ENCODE results near the gene ACD. TPM values are rescaled to one million over a fixed set of nuclear protein-coding genes. Genes with fewer than 3 reads are reported as not detected.

ACD gene
- total and polyA plus RNA-seq, 9 donors, result 5.3 to 40.8 (median 29.4) TPM

DNA sequence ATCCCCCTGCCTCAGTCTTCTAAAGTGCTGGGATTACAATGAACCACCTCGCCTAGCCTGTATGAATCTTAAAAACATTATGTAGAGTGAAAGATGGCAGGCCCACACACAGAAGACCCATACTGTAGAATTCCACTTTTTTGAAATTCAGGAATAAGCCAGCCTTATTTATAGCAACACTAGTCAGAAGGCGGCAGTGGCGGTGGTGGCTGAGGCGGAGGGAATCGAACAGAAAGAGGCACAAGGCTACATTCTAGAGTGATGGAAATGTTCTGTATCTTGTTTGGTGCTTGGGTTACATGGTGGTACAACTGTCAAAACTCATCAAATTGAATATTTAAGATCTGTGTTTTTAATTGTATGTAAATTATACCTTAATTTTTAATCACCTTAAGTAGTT is 47.7 kb upstream of the ACD start:
- no peak overlapping the region for H3K27ac ChIP-seq
- WGBS, 3 donors, result 91 to 98% (median 97%) methylated on average over 5 of the region's 5 CpGs
- no peaks in the 10 kb centered on the region for H3K36me3 ChIP-seq
- no peak overlapping the region for H3K4me3 ChIP-seq
- H3K27me3 ChIP-seq, result no peaks in the 10 kb centered on the region
- intact Hi-C loops (cut with DNase I), result no loop called here
- H3K9me3 ChIP-seq, result no peaks in the 10 kb centered on the region
- no peaks in the 10 kb centered on the region for H3K4me1 ChIP-seq (ENCODE audit: insufficient read depth)
- no peak for DNase-seq
- TF ChIP-seq EP300 (IDR thresholded peaks at IDR 0.05), result no peak
- no peak for TF ChIP-seq POLR2A (IDR thresholded peaks at IDR 0.05)
- TF ChIP-seq, protein P1, sequence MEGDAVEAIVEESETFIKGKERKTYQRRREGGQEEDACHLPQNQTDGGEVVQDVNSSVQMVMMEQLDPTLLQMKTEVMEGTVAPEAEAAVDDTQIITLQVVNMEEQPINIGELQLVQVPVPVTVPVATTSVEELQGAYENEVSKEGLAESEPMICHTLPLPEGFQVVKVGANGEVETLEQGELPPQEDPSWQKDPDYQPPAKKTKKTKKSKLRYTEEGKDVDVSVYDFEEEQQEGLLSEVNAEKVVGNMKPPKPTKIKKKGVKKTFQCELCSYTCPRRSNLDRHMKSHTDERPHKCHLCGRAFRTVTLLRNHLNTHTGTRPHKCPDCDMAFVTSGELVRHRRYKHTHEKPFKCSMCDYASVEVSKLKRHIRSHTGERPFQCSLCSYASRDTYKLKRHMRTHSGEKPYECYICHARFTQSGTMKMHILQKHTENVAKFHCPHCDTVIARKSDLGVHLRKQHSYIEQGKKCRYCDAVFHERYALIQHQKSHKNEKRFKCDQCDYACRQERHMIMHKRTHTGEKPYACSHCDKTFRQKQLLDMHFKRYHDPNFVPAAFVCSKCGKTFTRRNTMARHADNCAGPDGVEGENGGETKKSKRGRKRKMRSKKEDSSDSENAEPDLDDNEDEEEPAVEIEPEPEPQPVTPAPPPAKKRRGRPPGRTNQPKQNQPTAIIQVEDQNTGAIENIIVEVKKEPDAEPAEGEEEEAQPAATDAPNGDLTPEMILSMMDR (IDR thresholded peaks at IDR 0.05), result no peak

DNA sequence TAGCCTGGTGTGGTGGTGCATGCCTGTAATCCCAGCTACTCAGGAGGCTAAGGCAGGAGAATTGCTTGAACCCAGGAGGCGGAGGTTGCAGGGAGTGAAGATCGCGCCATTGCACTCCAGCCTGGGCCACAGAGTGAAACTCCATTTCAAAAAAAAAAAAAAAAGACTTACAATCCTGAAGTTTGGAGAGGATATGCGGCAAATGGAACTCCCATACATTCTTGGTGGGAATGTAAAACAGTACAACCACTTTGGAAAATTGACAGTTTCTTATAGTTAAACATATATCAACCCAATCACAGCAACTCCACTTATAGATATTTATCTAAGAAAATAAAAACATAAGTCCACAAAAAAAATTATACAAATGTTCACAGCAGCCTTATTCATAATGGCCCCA is 47.1 kb upstream of the ACD start:
- Histone ChIP-seq H3K27me3 (no peaks in the 10 kb centered on the region), H3K4me3 (no peak overlapping the region), H3K4me1 (ENCODE audit: insufficient read depth) (no peaks in the 10 kb centered on the region), H3K36me3 (no peaks in the 10 kb centered on the region), H3K9me3 (no peaks in the 10 kb centered on the region), H3K27ac (no peak overlapping the region)
- TF ChIP-seq POLR2A (IDR thresholded peaks at IDR 0.05), result no peak
- TF ChIP-seq, protein P1 (IDR thresholded peaks at IDR 0.05), result no peak
- WGBS, 3 donors, result 95 to 98% (median 96%) methylated on average over 4 of the region's 4 CpGs
- no peak for DNase-seq
- intact Hi-C loops (cut with DNase I), result no loop called here

DNA sequence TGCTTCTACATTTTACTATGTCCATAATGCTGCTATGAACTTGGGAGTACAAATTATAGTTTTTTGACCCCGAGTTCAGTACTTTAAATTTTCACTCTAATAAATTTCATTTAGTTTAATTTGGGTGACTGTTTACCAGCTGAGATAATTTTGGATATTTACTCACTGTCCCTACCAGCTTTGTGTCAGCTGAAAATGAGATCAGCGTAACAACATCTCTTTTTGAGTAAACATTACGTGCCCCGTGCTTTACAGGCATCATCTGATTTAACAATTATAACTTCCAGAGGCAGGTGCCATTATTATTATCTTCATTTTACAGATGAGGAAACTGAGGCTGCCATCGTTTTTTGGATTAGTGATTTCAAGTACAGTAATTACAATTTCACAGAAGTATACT is 44.0 kb upstream of the ACD start:
- no peak overlapping the region for H3K4me3 ChIP-seq
- intact Hi-C loops (cut with DNase I), result no loop called here
- DNase-seq, result no peak
- H3K4me1 ChIP-seq (ENCODE audit: insufficient read depth), result no peaks in the 10 kb centered on the region
- H3K27me3 ChIP-seq, result no peaks in the 10 kb centered on the region
- 67 to 84% (median 78%) methylated on average over 5 of the region's 5 CpGs for WGBS, 3 donors
- H3K36me3 ChIP-seq, result no peaks in the 10 kb centered on the region
- TF ChIP-seq EP300 (IDR thresholded peaks at IDR 0.05) (no peak), POLR2A (IDR thresholded peaks at IDR 0.05) (no peak)
- TF ChIP-seq, protein P1 (IDR thresholded peaks at IDR 0.05), result no peak
- H3K9me3 ChIP-seq, result no peaks in the 10 kb centered on the region
- H3K27ac ChIP-seq, result no peak overlapping the region

DNA sequence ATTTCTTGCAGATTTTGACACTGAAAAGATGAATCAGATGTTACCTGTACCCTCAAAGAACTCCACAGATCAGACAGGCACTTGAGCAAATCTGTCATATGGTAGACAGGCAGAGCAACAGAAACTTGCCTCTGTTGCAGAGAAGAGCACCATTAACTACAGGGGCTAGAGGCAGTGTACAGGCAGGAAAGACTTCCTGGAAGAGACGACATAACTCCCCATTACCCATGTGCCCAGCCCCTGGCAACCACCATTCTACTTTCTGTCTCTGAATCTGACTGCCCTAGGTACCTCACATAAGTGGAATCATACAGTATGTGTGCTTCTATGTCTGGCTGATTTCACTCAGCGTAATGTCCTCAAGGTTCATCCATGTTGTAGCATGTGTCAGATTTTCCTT is 43.6 kb upstream of the ACD start:
- TF ChIP-seq, protein P1 (IDR thresholded peaks at IDR 0.05), result no peak
- TF ChIP-seq POLR2A (IDR thresholded peaks at IDR 0.05) (no peak), EP300 (IDR thresholded peaks at IDR 0.05) (no peak)
- Histone ChIP-seq H3K4me3 (no peak overlapping the region), H3K36me3 (no peaks in the 10 kb centered on the region), H3K27me3 (no peaks in the 10 kb centered on the region), H3K27ac (no peak overlapping the region), H3K9me3 (no peaks in the 10 kb centered on the region), H3K4me1 (ENCODE audit: insufficient read depth) (no peaks in the 10 kb centered on the region)
- DNase-seq, result no peak
- intact Hi-C loops (cut with DNase I), result no loop called here
- 80 to 82% (median 81%) methylated on average over 2 of the region's 2 CpGs for WGBS, 3 donors

DNA sequence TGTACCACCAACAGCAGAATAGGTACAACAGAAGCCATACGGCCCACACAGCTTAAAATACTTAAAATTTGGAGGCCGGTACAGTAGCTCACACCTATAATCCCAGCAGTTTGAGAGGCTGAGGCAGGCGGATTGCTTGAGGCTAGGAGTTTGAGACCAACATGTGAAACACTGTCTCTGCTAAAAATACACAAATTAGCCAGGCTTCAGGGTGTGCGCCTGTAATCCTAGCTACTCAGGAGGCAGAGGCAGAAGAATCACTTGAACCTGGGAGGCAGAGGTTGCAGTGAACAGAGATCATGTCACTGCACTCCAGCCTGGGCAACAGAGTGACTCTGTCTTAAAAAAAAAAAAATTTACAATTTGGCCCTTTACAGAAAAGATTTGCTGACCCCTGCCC is 42.1 kb upstream of the ACD start:
- no peaks in the 10 kb centered on the region for H3K9me3 ChIP-seq
- H3K27me3 ChIP-seq, result no peaks in the 10 kb centered on the region
- intact Hi-C loops (cut with DNase I), result no loop called here
- H3K36me3 ChIP-seq, result no peaks in the 10 kb centered on the region
- 87 to 95% (median 93%) methylated on average over 4 of the region's 4 CpGs for WGBS, 3 donors
- H3K27ac ChIP-seq, result no peak overlapping the region
- no peaks in the 10 kb centered on the region for H3K4me1 ChIP-seq (ENCODE audit: insufficient read depth)
- no peak for DNase-seq
- no peak for TF ChIP-seq EP300 (IDR thresholded peaks at IDR 0.05)
- TF ChIP-seq, protein P1 (IDR thresholded peaks at IDR 0.05), result no peak
- no peak for TF ChIP-seq POLR2A (IDR thresholded peaks at IDR 0.05)
- H3K4me3 ChIP-seq, result no peak overlapping the region
